HUES48 (cell line): ENCODE results near the gene WNT5B.
"Not testable (repeated sequence)": the region's sequence is repeated elsewhere in the genome, so short reads cannot be mapped to it uniquely, and the experiment has no call there.

Experiments used
- H3K27ac ChIP-seq: one replicate; pipeline ENCODE4 v1.7.0; 2013; ENCODE audit warnings: low read depth, low read length, inconsistent platforms
- H3K27me3 ChIP-seq: 2 replicates; pipeline ENCODE4 v1.6.1; 2013; ENCODE audit warnings: mild to moderate bottlenecking, low read length; ENCODE audit not compliant: control insufficient read depth, insufficient read depth
- H3K36me3 ChIP-seq: 2 replicates; pipeline ENCODE4 v1.6.1; 2013; ENCODE audit warnings: low read length; ENCODE audit not compliant: control insufficient read depth, insufficient read depth
- H3K4me1 ChIP-seq: 2 replicates; pipeline ENCODE4 v1.6.1; 2013; ENCODE audit warnings: mild to moderate bottlenecking, low read length; ENCODE audit not compliant: control insufficient read depth, insufficient read depth
- H3K4me3 ChIP-seq: 2 replicates; pipeline ENCODE4 v1.5.1; 2013; ENCODE audit warnings: mild to moderate bottlenecking, low read depth, low read length
- H3K9ac ChIP-seq: 2 replicates; pipeline ENCODE4 v1.6.1; 2013; ENCODE audit warnings: mild to moderate bottlenecking, low read depth, low read length, moderate library complexity
- H3K9me3 ChIP-seq: 2 replicates; pipeline ENCODE4 v1.6.1; 2013; ENCODE audit warnings: low read length; ENCODE audit not compliant: control insufficient read depth, insufficient read depth

Gene WNT5B

GRCh38 chr12:1670358-1671268 is 41.6 kb downstream of the WNT5B start:
- H3K9ac ChIP-seq = no peak overlapping the region
- H3K4me1 ChIP-seq = no peaks in the 10 kb centered on the region
- no peaks in the 10 kb centered on the region for H3K36me3 ChIP-seq
- no peaks in the 10 kb centered on the region for H3K27me3 ChIP-seq
- H3K27ac ChIP-seq = no peak overlapping the region
- no peaks in the 10 kb centered on the region for H3K9me3 ChIP-seq
- no peak overlapping the region for H3K4me3 ChIP-seq

GRCh38 chr12:1676043-1676442 is 47.0 kb downstream of the WNT5B start:
- Histone ChIP-seq H3K4me3 (no peak overlapping the region), H3K27ac (no peak overlapping the region), H3K4me1 (no peaks in the 10 kb centered on the region), H3K27me3 (no peaks in the 10 kb centered on the region), H3K36me3 (no peaks in the 10 kb centered on the region), H3K9ac (no peak overlapping the region), H3K9me3 (no peaks in the 10 kb centered on the region)

- Histone ChIP-seq H3K9ac (no peak overlapping the region), H3K36me3 (no peaks in the 10 kb centered on the region), H3K4me1 (no peaks in the 10 kb centered on the region; the same call in 1 of the 2 replicates), H3K27ac (no peak overlapping the region), H3K27me3 (no peaks in the 10 kb centered on the region), H3K4me3 (no peak overlapping the region), H3K9me3 (no peaks in the 10 kb centered on the region)
Observed at GRCh38 chr12:1680804-1681492, 51.9 kb downstream of the WNT5B start.

- Histone ChIP-seq H3K9ac (no peak overlapping the region), H3K27ac (no peak overlapping the region), H3K36me3 (no peaks in the 10 kb centered on the region), H3K9me3 (no peaks in the 10 kb centered on the region), H3K4me1 (no peaks in the 10 kb centered on the region; the same call in 1 of the 2 replicates), H3K27me3 (no peaks in the 10 kb centered on the region), H3K4me3 (no peak overlapping the region)
Observed at GRCh38 chr12:1681493-1681807, 52.4 kb downstream of the WNT5B start.

- Histone ChIP-seq H3K4me3 (no peak overlapping the region), H3K9ac (no peak overlapping the region), H3K4me1 (peaks cover 10% of the 10 kb centered on the region), H3K36me3 (no peaks in the 10 kb centered on the region), H3K27ac (no peak overlapping the region), H3K9me3 (no peaks in the 10 kb centered on the region), H3K27me3 (no peaks in the 10 kb centered on the region)
Observed at GRCh38 chr12:1688086-1688710, 59.2 kb downstream of the WNT5B start.

GRCh38 chr12:1690578-1691122 is 61.6 kb downstream of the WNT5B start, which contains the start of gene ADIPOR2:
TSS of gene ADIPOR2 (plus strand) at chr12:1691070. CDS start at chr12:1754344, 63,274 bp downstream.
- H3K4me1 ChIP-seq = peaks cover 10% of the 10 kb centered on the region
- peak within 1 kb of the TSS; percentile 99 for H3K27ac ChIP-seq
- H3K27me3 ChIP-seq = no peaks in the 10 kb centered on the region
- H3K4me3 ChIP-seq = peak within 1 kb of the TSS; percentile 87
- H3K9me3 ChIP-seq = no peaks in the 10 kb centered on the region
- H3K9ac ChIP-seq = peak within 1 kb of the TSS; percentile 87
- H3K36me3 ChIP-seq = peaks cover 6% of the 10 kb centered on the region

GRCh38 chr12:1691123-1692007 is 62.3 kb downstream of the WNT5B start:
- Histone ChIP-seq H3K9me3 (no peaks in the 10 kb centered on the region), H3K36me3 (peaks cover 6% of the 10 kb centered on the region), H3K27ac (peak overlapping the region; percentile 99), H3K27me3 (no peaks in the 10 kb centered on the region), H3K9ac (peak overlapping the region; percentile 86), H3K4me3 (peak overlapping the region; percentile 87), H3K4me1 (peaks cover 10% of the 10 kb centered on the region)

GRCh38 chr12:1692226-1692625 is 63.2 kb downstream of the WNT5B start:
- H3K9ac ChIP-seq = no peak overlapping the region
- H3K27ac ChIP-seq = no peak overlapping the region
- H3K4me1 ChIP-seq = peaks cover 10% of the 10 kb centered on the region
- H3K4me3 ChIP-seq = peak overlapping the region; percentile 87
- H3K27me3 ChIP-seq = no peaks in the 10 kb centered on the region
- H3K36me3 ChIP-seq = peaks cover 6% of the 10 kb centered on the region
- H3K9me3 ChIP-seq = no peaks in the 10 kb centered on the region

- Histone ChIP-seq H3K9ac (no peak overlapping the region), H3K4me1 (peaks cover 10% of the 10 kb centered on the region), H3K4me3 (no peak overlapping the region), H3K27me3 (no peaks in the 10 kb centered on the region), H3K36me3 (peaks cover 6% of the 10 kb centered on the region), H3K9me3 (no peaks in the 10 kb centered on the region), H3K27ac (no peak overlapping the region)
Observed at GRCh38 chr12:1692895-1693610, 64.0 kb downstream of the WNT5B start.

- not testable (repeated sequence) for H3K4me3 ChIP-seq, H3K9ac ChIP-seq, H3K9me3 ChIP-seq, H3K4me1 ChIP-seq, H3K27ac ChIP-seq, H3K27me3 ChIP-seq, H3K36me3 ChIP-seq
Observed at GRCh38 chr12:1695097-1695496, 66.1 kb downstream of the WNT5B start.
